Measurements from ENCODE around the gene NR2F6.
"Not testable (repeated sequence)": the region's sequence is repeated elsewhere in the genome, so short reads cannot be mapped to it uniquely, and the experiment has no call there.

Gene NR2F6

DNA sequence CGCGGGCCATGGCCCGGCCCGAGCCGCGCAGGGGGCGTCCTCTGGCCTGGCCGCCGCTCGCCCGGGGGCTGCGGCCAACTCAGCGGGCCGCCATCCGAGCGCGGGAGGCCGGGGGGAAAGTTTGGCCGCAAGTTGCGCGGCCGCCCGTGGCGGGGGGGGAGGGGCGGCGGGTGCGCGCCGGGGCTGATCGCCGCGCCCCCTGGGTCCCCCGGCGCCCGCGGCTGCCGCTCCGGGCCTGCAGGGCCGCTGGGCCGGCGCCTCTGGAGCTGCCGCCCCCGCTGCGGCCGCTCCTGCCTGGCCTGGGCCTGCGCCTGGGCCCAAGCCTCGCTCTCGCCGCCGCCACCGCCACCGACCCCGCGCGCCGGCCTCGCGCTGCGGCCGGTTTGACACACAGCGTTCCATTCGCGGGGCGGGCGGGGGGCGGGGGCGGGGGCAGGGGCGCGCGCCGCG is at the start of gene NR2F6:
Gene NR2F6, minus strand, starts transcription at position 385 of the 450 bp plus-strand sequence. CDS start 699 bp downstream, outside the sequence.
- no peak for DNase-seq (ENCODE audit: low read depth, low spot score)

DNA sequence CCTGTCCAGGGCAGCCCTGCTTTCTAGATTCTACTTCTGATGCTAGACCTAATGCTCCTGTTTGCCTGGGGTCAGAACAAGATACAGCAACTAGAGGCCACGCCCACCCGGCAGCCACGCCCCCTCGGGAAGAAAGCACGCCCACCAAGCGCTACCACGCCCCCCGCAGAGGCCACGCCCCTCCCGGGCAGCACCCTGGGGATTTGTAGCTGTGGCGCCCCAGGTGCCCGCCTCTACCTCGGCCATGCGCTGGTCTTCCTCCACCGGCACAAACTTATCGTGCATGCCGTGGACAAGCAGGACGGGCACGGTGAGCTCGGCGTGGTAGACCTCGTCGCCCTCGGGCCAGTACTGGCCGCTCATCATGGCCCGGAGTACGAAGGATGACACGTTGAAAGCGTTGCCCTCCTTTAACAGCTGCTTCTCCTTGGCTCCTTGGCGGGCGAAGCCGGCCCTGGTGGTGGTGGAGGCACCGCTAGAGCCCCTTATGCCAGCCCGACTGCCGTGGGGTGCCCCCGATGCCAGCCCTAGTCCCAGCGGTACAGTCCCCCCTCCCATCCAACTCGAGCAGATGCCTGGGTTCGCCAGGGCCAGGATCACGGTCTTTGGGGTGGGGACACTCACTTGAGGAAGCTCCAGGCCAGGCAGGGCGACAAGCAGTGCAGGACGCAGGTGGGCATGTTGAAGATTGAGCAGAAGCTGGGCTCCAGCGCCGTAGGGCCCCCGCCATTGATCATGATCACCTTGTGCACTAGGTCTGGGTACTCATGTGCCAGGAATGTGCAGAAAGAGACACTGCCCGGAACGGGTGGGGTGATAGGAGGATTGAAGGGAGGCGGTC is 48.6 kb upstream of the NR2F6 start:
- peak; percentile 24 for DNase-seq (ENCODE audit: low read depth, low spot score)

GRCh38 chr19:17293605-17294004 is 47.9 kb upstream of the NR2F6 start:
- DNase-seq (ENCODE audit: low read depth, low spot score) = no peak

GRCh38 chr19:17292301-17293074 is 46.8 kb upstream of the NR2F6 start:
- peak; percentile 62 for DNase-seq (ENCODE audit: low read depth, low spot score)

DNA sequence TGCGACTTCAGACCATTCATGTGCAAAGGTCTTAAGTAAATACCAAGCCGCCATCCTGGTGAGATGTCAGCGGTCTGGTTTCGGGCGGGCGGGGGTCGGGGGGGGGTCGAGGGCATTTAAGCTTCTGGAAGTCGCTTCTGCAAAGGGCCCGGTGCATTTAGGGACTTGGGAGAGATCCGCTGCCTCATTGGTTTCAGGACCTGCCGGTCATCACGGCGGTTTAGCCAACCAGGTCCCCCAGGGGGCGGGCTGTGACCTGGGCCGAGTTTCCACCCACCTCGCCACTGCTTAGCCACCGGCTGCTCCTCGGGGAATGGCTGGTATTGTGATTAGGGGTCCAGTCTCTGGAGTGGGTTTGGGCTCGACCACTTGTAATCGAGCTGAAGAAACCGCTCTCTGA is 43.8 kb upstream of the NR2F6 start:
- DNase-seq (ENCODE audit: low read depth, low spot score) = no peak

DNA sequence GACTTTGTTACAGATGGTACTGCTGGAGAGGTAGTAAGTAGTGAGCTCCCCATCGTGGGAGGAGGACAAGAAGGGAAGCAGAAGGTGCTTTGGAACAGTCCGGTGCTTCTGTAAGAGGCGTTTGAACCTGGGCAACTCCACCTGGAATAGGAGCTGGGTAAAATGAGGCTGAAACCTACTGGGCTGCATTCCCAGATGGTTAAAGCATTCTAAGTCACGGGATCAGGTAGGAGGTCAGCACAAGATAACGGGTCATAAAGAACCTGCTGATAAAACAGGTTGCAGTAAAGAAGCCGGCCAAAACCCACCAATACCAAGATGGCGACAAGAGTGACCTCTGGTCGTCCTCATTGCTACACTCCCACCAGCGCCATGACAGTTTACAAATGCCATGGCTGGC is 41.0 kb upstream of the NR2F6 start:
- DNase-seq (ENCODE audit: low read depth, low spot score) = no peak

GRCh38 chr19:17286263-17286662 is 40.5 kb upstream of the NR2F6 start:
- no peak for DNase-seq (ENCODE audit: low read depth, low spot score)

- no peak for DNase-seq (ENCODE audit: low read depth, low spot score)
Observed at GRCh38 chr19:17285415-17286135, 39.9 kb upstream of the NR2F6 start.

DNA sequence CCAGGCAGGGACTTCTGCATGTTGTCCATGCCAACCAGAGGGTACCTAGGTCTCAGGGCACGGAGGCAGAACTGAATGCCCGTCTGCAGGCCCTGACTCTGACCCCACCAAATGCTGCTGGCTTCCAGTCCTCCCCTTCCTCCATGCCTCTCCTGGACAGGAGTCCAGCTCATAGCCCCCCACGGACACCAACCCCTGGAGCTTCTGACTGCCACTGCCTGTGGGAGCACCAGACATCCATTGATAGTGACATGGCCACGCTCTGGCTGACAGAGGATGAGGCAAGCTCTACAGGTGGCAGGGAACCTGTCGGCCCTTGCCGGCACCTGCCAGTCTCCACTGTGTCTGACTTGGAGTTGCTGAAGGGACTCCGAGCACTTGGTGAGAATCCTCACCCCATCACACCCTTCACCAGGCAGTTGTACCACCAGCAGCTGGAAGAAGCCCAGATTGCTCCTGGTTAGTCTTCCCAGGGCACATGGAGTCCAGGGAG is 37.8 kb upstream of the NR2F6 start:
- no peak for DNase-seq (ENCODE audit: low read depth, low spot score)

- DNase-seq (ENCODE audit: low read depth, low spot score) = peak; percentile 57
Observed at GRCh38 chr19:17282488-17283125, 36.9 kb upstream of the NR2F6 start.

- peak; percentile 20 for DNase-seq (ENCODE audit: low read depth, low spot score)
Observed at GRCh38 chr19:17281391-17282304, 35.9 kb upstream of the NR2F6 start, which contains the start of gene ANKLE1. Gene ANKLE1 (plus strand): TSS chr19:17281901. CDS start chr19:17281921, 20 bp downstream.

DNA sequence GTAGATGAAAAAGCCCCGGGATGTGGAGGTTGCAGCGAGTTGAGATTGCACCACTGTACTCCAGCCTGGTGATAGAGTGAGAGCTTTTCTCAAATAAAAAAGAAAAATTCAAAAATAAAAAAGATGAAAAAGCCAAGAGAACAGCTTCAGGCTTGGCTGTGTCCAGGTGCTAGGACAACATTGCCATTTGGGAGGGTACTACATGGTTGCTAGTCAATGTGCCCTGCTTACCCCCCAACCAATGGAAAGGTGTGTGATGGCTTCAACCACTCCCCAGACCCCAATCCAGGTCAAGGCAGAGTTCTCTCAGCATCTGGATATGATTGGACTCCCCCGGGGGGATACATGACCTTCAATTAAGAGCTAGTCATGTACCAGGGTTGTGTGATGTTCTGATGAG is 33.7 kb upstream of the NR2F6 start:
- no peak for DNase-seq (ENCODE audit: low read depth, low spot score)

GRCh38 chr19:17275441-17276175 is 29.9 kb upstream of the NR2F6 start:
- DNase-seq (ENCODE audit: low read depth, low spot score) = no peak

DNA sequence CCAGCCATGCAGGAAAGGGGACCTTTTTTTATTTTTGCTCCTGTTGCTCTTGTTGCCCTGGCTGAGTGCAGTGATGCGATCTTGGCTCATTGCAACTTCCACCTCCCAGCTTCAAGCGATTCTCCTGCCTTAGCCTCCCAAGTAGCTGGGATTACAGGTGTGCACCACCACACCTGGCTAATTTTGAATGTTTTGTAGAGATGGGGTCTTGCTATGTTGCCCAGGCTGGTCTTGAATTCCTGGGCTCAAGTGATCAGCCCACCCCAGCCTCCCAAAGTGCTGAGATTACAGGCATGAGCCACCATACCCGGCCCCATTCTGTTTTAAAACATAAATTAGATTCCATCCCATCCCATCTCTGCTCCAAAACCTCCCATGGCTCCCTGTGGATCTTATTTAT is 29.2 kb upstream of the NR2F6 start:
- DNase-seq (ENCODE audit: low read depth, low spot score) = not testable (repeated sequence)

DNA sequence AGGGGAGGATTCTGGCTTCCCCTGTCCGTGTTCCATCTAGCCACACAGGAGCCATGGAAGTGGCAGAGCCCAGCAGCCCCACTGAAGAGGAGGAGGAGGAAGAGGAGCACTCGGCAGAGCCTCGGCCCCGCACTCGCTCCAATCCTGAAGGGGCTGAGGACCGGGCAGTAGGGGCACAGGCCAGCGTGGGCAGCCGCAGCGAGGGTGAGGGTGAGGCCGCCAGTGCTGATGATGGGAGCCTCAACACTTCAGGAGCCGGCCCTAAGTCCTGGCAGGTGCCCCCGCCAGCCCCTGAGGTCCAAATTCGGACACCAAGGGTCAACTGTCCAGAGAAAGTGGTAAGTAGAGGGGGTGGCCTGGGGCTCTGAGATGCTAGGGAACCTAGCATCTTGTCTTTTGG is 23.0 kb upstream of the NR2F6 start:
- no peak for DNase-seq (ENCODE audit: low read depth, low spot score)

GRCh38 chr19:17266975-17267788 is 21.5 kb upstream of the NR2F6 start, which contains the start of gene BABAM1:
Gene BABAM1 (plus strand): TSS chr19:17267443. CDS start chr19:17268807, 1,364 bp downstream.
- DNase-seq (ENCODE audit: low read depth, low spot score) = peak; percentile 92

DNA sequence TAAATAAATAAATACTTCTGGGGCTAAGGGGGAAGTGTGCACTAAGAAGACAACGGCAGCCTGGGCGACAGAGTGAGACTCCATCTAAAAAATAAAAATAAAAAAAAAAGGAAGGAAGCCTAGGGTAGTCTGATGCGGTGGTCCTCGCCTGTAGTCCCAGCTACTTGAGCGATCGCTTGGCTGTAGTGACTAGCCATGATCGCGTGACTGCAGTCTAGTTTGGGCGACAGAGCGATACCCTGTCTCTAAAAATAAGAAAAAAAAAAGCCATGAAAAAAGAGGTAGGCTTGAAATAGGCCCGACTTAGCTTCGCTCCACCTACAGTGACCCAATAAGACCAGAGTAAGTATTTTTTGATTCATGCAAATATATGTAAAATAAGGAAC is 20.9 kb upstream of the NR2F6 start:
- DNase-seq (ENCODE audit: low read depth, low spot score) = no peak

- no peak for DNase-seq (ENCODE audit: low read depth, low spot score)
Observed at GRCh38 chr19:17266026-17266425, 20.3 kb upstream of the NR2F6 start.

GRCh38 chr19:17264641-17264979 is 18.9 kb upstream of the NR2F6 start, which contains the start of gene USHBP1:
Gene USHBP1 (minus strand): TSS chr19:17264745. CDS start chr19:17264299, 446 bp downstream.
- no peak for DNase-seq (ENCODE audit: low read depth, low spot score)

All from activated naive CD8-positive, alpha-beta T cell treated with anti-CD3 and anti-CD28 coated beads, Interleukin-2, amount 50 U/mL, for 16 hours (primary cell).